H7 (cell line): ENCODE data around the gene ESPL1. TPM values are rescaled to one million over a fixed set of nuclear protein-coding genes. Genes with fewer than 3 reads are reported as not detected.

Experiments used
- DNase-seq: peaks from one replicate; pipeline ENCODE4 v3.0.0; 2012
- H3K27me3 ChIP-seq: 2 replicates; pipeline ENCODE4 v1.6.0; 2011; ENCODE audit warnings: mild to moderate bottlenecking, low read length; ENCODE audit not compliant: control insufficient read depth, insufficient read depth
- H3K36me3 ChIP-seq: replicated peaks from 2 replicates; pipeline ENCODE4 v1.5.1; 2011; ENCODE audit warnings: low read length; ENCODE audit not compliant: control insufficient read depth, insufficient read depth
- H3K4me3 ChIP-seq: 2 replicates; pipeline ENCODE4 v1.5.1; 2011; ENCODE audit warnings: low read depth, mild to moderate bottlenecking, control low read depth, low read length, moderate library complexity; ENCODE audit not compliant: insufficient read depth
- total RNA-seq: library from RNA; depleted of rRNA; stranded (reverse); fragments of >200 nt; shearing (Covaris generic); gene quantifications from 2 replicates; pipeline ENCODE4 v1.2.3, GENCODE V29; 2014

The ESPL1 gene
- total RNA-seq, 1 experiment from 2014 or later: 46.2 TPM

DNA sequence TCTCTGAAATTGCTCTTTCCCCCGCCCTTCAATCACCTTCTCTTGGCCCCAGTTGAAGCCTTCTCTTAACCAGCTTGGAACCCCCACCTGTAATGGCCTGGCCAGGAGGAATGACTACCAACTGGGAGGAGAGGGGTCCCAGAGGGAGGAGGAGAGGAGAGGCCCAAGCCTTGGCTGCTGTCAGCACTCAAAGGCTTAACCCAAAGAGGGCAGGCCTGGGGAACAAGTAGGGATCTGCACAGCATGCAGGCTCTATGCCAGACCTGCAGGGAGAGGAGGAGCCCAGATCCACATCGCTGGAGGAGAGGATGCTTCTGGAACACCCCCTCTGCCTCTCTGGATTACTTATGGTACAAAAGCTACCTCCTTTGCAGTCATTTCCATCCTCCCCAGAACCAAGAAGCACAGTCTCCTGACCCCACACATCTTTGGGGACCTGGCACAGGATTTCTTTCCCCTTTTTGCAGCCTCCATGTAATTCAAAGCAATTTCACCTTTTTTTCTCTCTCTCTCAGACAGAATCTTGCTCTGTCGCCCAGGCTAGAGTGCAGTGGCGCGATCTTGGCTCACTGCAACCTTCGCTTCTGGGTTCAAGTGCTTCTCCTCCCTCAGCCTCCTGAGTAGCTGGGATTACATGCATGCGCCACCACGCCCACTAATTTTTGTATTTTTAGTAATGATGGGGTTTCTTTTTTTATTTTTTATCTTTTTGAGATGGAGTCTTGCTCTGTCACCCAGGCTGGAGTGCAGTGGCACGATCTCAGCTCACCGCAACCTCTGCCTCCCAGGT is 42.3 kb upstream of the ESPL1 start:
- H3K36me3 ChIP-seq: no peaks in the 10 kb centered on the region; the same call in 1 of the 2 replicates
- peak; percentile 66 for DNase-seq
- no peak overlapping the region for H3K4me3 ChIP-seq
- H3K27me3 ChIP-seq: peaks cover 4% of the 10 kb centered on the region

DNA sequence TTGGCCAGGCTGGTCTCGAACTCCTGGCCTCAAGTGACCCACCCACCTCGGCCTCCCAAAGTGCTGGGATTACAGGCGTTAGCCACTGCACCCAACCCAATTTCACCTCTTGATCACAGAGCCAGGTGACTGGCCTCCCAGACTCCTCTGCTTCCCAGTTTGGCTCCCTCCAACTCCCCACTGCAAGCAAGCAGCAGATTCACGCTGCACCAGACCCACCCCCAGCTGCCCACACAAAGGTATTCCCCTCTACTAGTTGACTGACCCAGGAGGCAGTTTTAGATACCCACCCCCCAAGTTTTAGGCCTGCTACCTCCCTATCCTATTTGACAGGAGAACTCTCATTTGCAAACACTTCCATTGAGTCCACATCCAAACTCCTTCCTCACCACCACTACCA is 41.3 kb upstream of the ESPL1 start:
- H3K4me3 ChIP-seq: no peak overlapping the region
- H3K36me3 ChIP-seq: no peaks in the 10 kb centered on the region; the same call in 1 of the 2 replicates
- DNase-seq: no peak
- peaks cover 10% of the 10 kb centered on the region for H3K27me3 ChIP-seq

DNA sequence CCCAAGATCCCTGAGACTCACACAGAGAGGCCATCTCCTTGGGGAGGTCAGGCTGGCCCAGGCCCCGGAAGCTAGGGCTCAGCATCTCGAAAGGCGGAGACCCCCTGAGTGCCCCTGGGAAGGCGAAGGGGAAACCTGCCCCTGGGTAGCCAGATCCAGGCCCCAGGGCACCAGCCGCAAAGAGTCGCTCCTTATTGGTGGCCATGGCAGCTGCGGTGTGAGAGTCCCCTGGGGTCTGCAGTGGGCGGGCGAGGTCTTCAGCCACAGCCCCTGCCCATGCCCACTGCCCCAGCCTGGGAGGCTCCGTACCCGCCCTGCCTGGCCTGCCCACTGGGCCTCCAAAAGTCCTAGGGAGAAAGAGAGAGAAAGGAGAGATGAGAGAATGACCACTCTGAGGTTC is 40.8 kb upstream of the ESPL1 start:
- Histone ChIP-seq H3K36me3 (no peaks in the 10 kb centered on the region; the same call in 1 of the 2 replicates), H3K27me3 (peaks cover 10% of the 10 kb centered on the region), H3K4me3 (no peak overlapping the region)
- DNase-seq: peak; percentile 19

DNA sequence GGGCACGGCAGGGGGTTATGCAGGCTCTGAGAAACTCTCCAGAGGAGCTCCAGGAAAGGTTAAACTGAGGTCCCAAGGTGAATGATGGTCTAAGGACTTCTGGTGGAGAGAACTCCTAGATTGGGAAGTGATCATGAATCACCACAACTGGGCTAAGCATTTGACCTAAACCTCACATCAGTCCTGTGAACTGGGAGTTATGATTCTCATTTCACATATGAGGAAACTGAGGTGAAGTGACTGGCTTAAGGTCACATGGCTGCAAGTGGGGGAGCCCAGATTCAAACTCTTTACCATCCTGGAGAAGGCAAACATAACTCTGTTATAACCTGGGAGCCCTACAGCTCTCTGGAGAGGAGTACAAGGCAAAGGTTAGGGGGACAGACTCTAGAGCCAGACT is 40.3 kb upstream of the ESPL1 start:
- Histone ChIP-seq H3K4me3 (no peak overlapping the region), H3K27me3 (peaks cover 10% of the 10 kb centered on the region), H3K36me3 (no peaks in the 10 kb centered on the region; the same call in 1 of the 2 replicates)
- DNase-seq: no peak

DNA sequence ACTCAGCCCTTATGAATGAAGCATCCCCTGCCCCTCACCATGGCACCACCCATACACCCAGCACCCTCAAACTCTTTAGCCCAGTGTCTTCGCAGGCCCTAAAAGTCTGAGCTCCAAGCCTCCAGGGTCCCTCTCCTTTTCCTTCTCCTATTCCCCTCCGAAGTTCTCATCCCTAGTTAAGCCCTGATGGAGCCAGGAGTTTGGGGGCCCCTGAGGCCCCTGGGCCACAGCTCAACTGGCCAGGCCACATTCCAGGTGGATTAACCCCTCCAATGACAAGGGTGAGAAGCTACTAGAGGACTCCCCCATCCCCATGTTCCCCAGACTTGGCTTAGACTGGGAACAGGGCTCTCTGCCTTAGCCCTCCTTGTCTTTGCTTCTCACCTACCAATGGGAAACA is 38.6 kb upstream of the ESPL1 start:
- DNase-seq: peak; percentile 24
- H3K27me3 ChIP-seq: peaks cover 7% of the 10 kb centered on the region
- no peaks in the 10 kb centered on the region; the same call in 1 of the 2 replicates for H3K36me3 ChIP-seq
- no peak overlapping the region for H3K4me3 ChIP-seq

DNA sequence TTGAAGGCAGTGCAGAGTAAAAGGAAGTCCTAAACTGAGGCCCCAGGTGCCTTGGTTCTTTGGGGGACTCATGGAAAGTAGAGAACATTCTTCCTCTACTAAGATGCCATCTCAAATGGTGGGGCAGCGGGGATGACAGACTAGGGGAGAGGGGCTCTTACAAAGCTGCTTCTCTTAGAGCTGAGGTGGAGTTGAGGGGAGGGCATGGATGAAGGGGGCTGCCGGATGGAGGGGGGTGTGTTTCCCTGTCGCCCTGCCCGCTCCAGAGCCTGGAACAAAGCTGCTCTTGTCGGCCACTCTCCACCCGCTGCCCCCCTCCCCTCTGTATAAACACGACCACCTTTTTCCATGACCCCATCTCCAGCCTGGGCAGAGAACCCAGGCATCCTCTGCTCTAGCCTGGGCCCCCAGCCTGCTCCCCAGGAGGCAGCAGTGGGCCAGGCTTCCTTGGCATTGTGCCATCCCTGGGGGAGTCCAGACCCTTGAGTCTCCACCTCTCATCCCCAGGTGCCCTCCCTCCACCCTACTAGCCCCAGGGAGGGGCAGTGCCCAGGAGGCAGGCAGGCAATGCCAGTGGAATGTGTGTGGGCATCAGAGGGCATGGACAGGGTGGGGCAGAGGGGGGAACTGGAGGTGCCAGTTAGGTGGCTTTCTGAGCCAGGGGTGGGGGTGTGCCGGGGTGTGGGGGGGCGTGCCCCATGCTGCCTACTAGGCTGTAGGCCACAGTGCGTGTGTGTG is 37.8 kb upstream of the ESPL1 start:
- no peak overlapping the region for H3K4me3 ChIP-seq
- H3K36me3 ChIP-seq: no peaks in the 10 kb centered on the region; the same call in 1 of the 2 replicates
- peaks cover 7% of the 10 kb centered on the region for H3K27me3 ChIP-seq
- peak; percentile 42 for DNase-seq

DNA sequence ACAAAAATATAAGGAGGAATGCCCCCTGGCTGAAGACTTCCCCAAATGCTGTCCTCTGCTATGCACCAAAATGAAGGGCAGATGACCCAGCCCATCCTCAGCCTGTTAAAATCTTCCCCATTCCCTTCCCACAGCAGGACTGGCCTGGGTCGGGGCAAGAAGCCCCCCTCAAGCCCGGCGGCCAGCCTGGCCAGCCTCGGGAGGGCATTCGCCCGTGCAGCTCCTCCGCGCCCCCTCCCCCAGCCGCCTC is 36.5 kb upstream of the ESPL1 start:
- peak overlapping the region; percentile 64 for H3K4me3 ChIP-seq
- peaks cover 7% of the 10 kb centered on the region for H3K27me3 ChIP-seq
- DNase-seq: no peak
- no peaks in the 10 kb centered on the region for H3K36me3 ChIP-seq

DNA sequence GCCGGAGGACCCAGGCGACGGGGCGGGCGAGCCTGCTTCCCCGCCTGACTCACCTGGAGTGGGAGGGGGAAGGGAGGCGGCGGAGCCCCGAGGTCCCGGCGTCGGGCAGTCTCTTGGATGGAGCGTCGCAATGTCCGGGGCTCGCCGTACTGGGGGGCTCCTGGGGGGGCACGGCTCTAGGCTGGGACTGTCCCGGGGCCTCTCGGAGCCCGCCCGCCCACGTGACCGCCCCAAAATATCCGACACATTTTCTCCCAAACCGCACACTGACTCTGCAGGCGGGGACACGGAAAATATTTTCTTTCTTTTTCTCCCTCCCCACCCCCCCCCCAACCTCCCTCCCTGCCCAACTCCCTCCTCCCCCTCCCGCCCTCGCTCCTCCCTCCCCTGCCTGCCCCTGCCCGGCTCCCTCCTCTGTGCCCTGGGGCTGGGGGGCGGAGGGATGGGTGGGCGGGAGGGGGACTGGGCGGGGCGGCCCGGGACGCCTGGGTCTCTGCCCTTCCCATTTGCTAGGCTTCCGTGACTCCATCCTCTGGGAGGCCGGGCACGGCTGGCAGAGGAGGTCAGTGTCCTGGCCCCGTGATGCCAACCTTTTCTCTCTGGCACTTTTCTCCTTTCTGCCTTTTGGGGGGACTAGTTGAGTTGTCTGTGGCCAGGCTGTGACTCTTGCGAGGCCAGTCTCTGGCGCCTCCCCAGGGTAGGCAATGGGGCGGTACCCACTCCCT is 36.0 kb upstream of the ESPL1 start, which contains the start of gene RARG:
RARG (minus strand) TSS at position 289 of the 725 bp plus-strand sequence. CDS start 4,664 bp downstream, outside the sequence.
- Histone ChIP-seq H3K27me3 (peaks cover 7% of the 10 kb centered on the region), H3K36me3 (no peaks in the 10 kb centered on the region), H3K4me3 (peak within 1 kb of the TSS; percentile 64)
- DNase-seq: peak; percentile 92

DNA sequence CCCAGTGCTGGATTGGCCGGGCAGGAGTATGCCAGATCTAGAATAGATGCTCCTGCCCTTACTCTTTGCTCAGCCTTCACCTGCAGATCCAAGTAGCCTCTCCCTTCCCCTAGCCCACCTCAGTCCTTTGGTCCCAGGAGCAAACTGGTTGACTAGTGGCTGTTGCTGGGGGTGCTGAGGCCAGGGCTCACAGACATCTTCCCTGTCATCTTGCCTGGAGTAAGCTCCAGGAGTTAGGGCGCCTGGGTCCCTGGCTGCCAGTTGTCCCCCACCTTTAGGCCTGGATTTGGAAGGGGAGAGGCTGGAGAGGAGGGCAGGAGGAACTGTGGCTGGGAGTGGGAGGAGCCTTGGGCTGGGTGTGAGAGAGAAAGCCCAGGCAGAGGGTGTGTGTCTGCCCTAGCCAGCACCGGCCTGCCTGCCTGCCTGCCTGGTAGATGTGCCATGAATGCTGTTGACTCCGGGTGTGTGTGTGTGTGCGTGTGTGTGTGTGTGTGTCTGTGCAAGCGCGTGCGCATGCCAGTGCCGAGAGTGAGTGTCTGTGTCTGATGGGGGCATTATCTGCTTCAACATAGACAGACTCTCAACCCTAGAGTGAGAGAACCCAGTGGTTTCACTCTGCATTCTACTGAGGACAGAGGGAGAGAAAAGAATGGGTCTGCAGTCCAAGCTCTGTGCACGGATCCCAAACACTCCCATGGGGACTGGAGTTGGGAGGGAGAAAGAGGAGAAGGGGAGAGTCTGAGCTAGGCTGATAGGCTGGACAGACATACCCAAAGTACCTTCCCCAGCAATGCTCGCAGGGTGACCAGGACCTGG is 35.2 kb upstream of the ESPL1 start:
- peak overlapping the region; percentile 64 for H3K4me3 ChIP-seq
- H3K36me3 ChIP-seq: no peaks in the 10 kb centered on the region
- H3K27me3 ChIP-seq: peaks cover 7% of the 10 kb centered on the region
- DNase-seq: peak; percentile 86

DNA sequence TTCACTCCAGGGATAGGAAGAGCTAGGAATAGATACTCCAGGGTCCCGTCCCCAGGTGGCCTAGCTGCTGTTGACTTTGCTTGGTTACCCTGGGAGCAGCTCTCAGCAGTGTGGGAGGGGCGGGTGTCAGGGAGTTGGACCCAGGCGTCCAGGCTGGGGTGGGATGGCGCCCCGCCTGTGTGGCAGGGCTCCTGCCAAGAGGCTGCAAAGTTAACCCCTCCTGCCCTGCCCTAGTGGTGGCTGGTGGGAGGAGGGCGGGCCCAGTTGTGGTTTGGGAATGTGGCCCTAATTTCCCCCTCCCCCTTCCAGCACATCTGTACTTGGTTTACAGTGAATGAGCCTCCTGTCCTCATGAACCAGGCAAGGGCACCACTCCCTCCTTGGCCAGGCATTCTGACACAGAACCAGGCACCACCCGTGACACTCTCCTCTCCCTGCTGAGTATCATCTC is 34.4 kb upstream of the ESPL1 start:
- Histone ChIP-seq H3K4me3 (no peak overlapping the region), H3K27me3 (peaks cover 7% of the 10 kb centered on the region), H3K36me3 (no peaks in the 10 kb centered on the region)
- peak; percentile 76 for DNase-seq

DNA sequence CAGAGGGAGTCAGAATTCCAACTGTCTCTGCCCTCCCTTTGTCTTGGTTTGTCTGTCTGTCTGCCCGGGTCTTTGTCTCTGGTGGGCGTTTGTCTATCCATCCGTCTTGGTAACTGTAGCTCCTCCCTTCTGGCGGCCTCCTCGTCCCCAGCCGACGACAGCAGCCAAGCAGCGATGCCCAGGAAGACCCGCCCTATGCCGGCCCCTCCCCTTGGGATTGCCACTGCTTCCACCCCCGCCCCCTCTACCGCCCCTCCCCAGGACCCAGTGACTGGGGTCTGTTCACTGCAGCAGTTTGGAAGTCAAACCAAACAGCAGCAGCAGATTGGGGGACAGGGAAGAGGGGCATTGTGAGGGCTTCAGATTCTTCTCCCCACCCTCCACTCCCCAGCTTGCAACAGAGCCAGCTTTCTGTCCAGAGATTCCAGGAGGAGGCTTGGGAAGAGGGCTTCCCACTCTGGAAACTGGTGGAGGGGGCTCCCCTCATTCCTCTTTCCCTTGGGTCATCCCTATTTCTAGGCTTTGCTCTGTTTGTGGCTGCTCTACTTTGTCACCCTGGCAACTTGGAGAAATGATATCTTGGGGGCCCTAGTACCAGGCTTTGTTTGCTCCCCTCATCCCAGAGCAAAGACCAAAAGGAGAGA is 33.7 kb upstream of the ESPL1 start:
- Histone ChIP-seq H3K27me3 (peaks cover 7% of the 10 kb centered on the region), H3K36me3 (no peaks in the 10 kb centered on the region), H3K4me3 (peak overlapping the region; percentile 15; the same call in 1 of the 2 replicates)
- DNase-seq: peak; percentile 91

DNA sequence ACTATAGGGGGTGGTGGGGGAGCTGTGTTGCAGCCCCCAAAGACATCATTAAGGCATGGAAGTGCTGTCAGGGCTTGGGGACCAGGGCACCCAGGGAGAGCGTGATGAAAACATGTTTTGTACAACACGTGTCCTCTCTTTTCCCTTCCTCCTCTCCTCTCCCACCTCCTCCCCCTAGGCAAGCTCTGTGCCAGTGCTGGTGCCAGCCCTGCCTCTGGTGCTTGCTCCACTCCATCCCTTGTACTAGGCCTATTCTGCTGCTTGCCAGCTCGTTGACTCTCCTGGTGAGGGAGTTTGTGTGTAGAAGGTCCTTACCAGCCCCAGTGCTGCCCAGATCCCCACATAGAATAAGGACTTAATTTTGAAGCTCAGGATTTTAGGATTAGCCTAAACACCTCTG is 32.9 kb upstream of the ESPL1 start:
- Histone ChIP-seq H3K4me3 (no peak overlapping the region), H3K36me3 (no peaks in the 10 kb centered on the region), H3K27me3 (peaks cover 7% of the 10 kb centered on the region)
- no peak for DNase-seq

DNA sequence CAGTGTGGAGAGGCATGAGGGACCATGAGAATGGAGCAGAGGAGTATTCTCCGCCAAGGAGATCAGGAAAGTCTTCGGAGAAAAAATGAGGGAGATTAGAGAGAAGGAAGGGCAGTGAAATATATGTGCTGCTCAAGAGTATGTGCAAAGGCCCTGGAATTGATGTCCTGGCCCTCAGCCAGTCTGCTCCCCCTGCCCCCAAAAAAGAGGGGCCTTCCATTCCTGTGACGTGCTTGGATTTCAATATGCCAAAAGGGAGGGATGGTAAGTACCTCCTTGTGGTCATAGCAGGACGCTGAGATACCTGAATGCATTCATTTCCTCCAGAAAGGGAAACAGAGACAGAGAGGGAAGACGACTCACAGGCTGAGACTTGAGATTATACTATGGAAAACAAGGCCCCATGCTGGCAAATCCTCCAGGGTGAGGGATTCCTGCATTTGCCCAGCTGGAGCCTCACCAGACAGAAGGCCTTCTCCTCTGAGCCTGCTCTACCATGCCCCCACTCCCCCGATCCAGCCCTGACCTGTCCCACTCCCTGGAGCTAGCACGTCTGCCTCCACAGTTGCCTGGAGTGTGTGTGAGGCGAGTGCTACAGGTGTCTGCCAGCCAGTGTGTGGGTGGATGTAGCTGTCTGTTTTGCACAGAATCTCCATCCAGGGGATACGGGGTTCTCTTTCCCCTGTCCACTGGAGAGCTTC is 32.2 kb upstream of the ESPL1 start:
- peaks cover 6% of the 10 kb centered on the region for H3K27me3 ChIP-seq
- H3K36me3 ChIP-seq: no peaks in the 10 kb centered on the region
- DNase-seq: peak; percentile 65
- H3K4me3 ChIP-seq: no peak overlapping the region
